ENCODE data around the gene CLCNKA. TPM values are rescaled to one million over a fixed set of nuclear protein-coding genes. Genes with fewer than 3 reads are reported as not detected.

Gene CLCNKA
- total and polyA plus RNA-seq, 8 donors, result 0.12 to 1.4 (median 0.84) TPM

DNA sequence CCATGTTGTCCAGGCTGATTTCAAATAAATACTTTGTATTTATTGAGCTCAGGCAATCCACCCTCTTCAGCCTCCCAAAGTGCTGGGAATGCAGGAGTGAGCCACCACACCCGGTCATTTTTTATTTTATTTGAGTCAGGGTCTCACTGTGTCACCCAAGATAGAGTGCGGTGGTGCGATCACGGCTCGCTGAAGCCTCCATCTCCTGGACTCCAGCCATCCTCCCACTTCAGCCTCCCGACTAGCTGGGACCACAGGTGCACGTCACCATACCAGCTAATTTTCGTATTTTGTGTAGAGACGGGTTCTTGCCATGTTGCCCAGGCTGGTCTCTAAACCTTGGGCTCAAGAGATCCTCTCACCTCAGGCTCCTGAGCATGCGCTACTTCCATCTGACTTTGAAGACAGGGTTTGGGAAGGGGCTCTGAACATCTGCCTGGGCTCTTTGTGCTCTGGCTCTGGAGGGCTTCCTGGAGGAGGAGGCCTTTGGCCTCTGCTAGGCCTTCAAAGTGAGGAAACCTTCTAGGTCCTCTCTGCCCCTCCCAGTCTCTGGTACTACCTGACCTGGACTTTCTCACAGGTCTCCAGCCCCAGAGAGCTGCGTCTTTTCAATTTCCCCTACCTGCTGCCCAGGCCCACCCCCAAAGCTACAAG lies 9.8 kb upstream of the CLCNKA start:
- no peak for ATAC-seq
- DNase-seq, result no peak
- intact Hi-C loops (cut with DNase I), result no loop called here
- Histone ChIP-seq H3K27me3 (peaks cover 0 to 13% of the 10 kb centered on the region in 2 donors), H3K4me1 (peaks cover 10 to 17% of the 10 kb centered on the region in 2 donors), H3K4me3 (peak overlapping the region in 1 of 2 donors; percentile 41), H3K27ac (peak overlapping the region in 1 of 2 donors; percentile 70), H3K9me3 (no peaks in the 10 kb centered on the region), H3K36me3 (no peaks in the 10 kb centered on the region)
- TF ChIP-seq, protein P1, sequence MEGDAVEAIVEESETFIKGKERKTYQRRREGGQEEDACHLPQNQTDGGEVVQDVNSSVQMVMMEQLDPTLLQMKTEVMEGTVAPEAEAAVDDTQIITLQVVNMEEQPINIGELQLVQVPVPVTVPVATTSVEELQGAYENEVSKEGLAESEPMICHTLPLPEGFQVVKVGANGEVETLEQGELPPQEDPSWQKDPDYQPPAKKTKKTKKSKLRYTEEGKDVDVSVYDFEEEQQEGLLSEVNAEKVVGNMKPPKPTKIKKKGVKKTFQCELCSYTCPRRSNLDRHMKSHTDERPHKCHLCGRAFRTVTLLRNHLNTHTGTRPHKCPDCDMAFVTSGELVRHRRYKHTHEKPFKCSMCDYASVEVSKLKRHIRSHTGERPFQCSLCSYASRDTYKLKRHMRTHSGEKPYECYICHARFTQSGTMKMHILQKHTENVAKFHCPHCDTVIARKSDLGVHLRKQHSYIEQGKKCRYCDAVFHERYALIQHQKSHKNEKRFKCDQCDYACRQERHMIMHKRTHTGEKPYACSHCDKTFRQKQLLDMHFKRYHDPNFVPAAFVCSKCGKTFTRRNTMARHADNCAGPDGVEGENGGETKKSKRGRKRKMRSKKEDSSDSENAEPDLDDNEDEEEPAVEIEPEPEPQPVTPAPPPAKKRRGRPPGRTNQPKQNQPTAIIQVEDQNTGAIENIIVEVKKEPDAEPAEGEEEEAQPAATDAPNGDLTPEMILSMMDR (IDR thresholded peaks at IDR 0.05), result no peak

DNA sequence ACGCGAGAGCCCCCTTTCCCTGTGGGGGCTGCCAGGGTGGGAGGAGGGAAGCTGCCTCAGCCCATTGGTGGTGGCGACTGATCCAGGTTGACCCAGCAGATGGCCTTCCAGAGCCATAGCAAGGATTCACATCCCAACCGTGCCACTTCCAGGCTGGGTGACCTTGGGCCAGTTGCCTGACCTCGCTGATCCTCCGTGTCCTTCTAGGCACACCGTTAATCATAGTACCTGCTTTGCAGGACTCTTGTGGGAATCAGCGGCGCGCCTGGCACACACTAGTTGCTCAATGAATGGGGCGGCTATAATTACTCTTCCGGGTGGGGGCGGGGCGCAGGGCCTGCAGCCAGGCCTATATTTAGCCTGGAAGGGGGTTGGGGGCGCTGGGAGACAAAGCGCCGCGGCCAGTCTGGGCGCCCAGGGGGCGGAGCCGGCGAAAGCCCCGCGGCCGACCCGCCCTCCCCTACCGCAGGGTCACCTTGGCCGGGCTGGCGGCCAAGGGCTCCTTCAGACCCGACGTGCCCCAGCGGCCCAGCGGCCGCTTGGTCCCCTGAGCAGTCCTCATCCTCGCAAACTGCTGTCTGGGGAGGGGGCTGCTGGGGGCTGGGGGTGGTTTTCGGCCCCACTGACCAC lies 9.1 kb upstream of the CLCNKA start:
- Histone ChIP-seq H3K9me3 (no peaks in the 10 kb centered on the region), H3K4me1 (peaks cover 11 to 17% of the 10 kb centered on the region in 2 donors), H3K36me3 (no peaks in the 10 kb centered on the region), H3K27ac (peak overlapping the region in 1 of 2 donors; percentile 70), H3K4me3 (peak overlapping the region; percentile 29 to 41), H3K27me3 (peaks cover 0 to 13% of the 10 kb centered on the region in 2 donors)
- TF ChIP-seq, protein P1 (IDR thresholded peaks at IDR 0.05), result no peak
- ATAC-seq (peak; percentile 85), DNase-seq (peak in 3 of 4 donors; percentile 76 to 87 (median 82))
- intact Hi-C loops (cut with DNase I), result no loop called here

DNA sequence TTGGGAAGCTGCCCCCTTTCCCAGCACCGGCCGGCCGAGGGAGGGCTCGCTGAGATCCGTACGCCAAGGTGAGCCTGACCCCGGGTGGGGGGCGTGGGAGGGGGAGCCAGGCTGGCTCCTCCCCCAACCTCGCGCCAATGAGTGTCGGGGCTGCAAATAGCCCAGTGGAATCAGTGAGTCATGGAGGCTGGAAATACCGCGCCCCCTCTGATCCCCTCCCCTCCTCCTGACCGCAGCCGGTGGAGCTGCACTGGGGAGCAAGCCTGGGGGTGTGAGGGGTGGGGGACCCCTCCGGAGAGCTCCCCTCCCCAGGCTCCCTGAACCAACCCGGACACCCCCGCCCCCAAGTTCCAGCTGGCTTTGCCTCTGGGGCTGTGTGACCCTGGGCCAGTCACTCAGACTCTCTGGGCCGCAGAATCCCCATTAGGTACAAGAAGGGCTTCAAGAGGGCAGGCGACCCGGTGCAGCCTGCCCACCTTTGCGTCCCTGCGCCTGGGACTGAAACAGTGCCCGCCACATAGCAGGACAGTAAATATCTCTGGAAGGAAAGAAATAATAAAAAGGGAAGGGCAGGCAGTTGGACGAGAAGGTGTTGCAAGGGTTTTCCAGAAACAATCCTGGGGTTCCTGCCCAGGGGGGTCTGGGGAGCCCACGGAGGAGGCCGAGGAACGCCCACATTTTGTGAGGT lies 8.5 kb upstream of the CLCNKA start:
- Histone ChIP-seq H3K4me1 (peaks cover 17% of the 10 kb centered on the region in 2 donors), H3K4me3 (peak overlapping the region; percentile 29 to 41), H3K9me3 (no peaks in the 10 kb centered on the region), H3K27me3 (peaks cover 0 to 13% of the 10 kb centered on the region in 2 donors), H3K27ac (peak overlapping the region in 1 of 2 donors; percentile 70), H3K36me3 (no peaks in the 10 kb centered on the region)
- peak in 2 of 4 donors; percentile 73 to 78 for DNase-seq
- peak; percentile 76 for ATAC-seq
- intact Hi-C loops (cut with DNase I), result no loop called here
- TF ChIP-seq, protein P1 (IDR thresholded peaks at IDR 0.05), result no peak

DNA sequence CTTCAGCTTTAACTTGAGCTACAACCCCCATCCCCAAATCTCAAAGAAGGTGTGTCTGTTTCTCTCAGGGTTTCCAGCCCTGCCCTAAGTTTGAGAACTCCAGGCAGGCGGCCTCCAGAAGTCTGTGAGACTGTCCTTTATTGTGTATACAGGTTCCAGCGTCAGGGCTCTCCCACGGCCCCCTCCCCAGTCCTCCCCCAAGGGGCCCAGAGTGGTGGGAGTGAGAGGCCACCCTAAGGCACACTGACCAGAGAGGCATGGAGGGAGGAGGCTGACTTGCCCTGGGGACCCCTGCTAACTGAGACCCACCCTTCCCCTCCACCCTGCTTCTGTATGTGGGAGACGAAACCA lies 8.0 kb upstream of the CLCNKA start:
- Histone ChIP-seq H3K27ac (peak overlapping the region in 1 of 2 donors; percentile 70), H3K4me3 (no peak overlapping the region), H3K27me3 (peaks cover 0 to 13% of the 10 kb centered on the region in 2 donors), H3K36me3 (no peaks in the 10 kb centered on the region), H3K4me1 (peaks cover 17 to 20% of the 10 kb centered on the region in 2 donors), H3K9me3 (no peaks in the 10 kb centered on the region)
- TF ChIP-seq, protein P1 (IDR thresholded peaks at IDR 0.05), result no peak
- ATAC-seq (no peak), DNase-seq (no peak)
- intact Hi-C loops (cut with DNase I), result no loop called here

Measured in left lung (tissue), 10 donors.